M059J (cell line): Measurements from ENCODE around the gene SORCS2. TPM values are rescaled to one million over a fixed set of nuclear protein-coding genes. Genes with fewer than 3 reads are reported as not detected.
A peak's percentile ranks its signal among the peaks of the same experiment; 100 is the strongest.

ENCODE experiments used
- DNase-seq: peaks from one replicate; pipeline ENCODE4 v3.0.0-alpha.2; 2012; ENCODE audit warnings: low read depth
- total RNA-seq: library from RNA; depleted of rRNA; stranded (reverse); fragments of >200 nt; shearing (Covaris generic); gene quantifications from 2 replicates; pipeline ENCODE4 v1.2.3, GENCODE V29; 2014

Gene SORCS2
- total RNA-seq, 1 experiment from 2014 or later: 0.02 TPM

- DNase-seq: no peak
Observed at GRCh38 chr4:7337196-7338058, 145.1 kb downstream of the SORCS2 start.

GRCh38 chr4:7338059-7338452 lies 145.7 kb downstream of the SORCS2 start:
- DNase-seq: no peak

- DNase-seq: no peak
Observed at GRCh38 chr4:7338876-7339623, 146.7 kb downstream of the SORCS2 start.

DNA sequence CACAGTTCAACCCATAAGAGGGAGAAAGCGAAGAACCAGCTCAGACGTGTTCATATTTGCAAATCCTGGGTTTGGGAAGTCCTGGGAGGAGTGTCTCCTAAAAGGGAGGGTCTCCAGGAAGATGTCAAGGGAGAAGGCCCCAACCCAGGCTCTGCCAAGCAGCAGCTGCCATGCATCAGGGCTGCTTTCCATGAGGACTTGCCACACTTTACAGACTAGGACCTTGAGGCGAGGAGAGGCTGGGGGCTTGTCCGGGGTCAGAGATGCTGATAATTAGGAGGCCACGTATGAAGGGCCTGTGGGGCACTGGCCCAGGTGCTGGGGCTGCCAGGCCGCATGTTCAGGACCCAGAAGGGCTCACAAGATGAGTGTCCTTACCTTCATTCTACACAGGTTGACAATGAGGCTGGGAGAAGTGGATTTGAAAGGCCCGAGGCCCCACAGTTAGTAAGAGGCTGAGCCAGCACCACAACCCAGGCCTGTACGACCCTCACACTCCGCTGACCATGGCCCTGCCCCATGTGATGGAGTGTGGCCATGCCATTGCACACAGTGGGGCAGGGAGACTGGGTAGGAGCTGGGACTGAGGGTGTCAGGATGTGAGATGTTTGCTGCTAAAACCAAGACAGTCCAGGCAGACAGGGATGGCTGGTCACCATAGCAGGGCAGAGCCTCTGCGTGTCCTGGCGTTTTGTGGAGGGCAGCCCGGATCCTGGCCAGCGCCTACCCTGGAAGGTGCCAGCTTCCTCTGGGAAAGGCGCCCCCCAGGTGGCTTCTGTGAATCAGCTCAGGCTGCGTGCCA lies 147.6 kb downstream of the SORCS2 start:
- DNase-seq: no peak

DNA sequence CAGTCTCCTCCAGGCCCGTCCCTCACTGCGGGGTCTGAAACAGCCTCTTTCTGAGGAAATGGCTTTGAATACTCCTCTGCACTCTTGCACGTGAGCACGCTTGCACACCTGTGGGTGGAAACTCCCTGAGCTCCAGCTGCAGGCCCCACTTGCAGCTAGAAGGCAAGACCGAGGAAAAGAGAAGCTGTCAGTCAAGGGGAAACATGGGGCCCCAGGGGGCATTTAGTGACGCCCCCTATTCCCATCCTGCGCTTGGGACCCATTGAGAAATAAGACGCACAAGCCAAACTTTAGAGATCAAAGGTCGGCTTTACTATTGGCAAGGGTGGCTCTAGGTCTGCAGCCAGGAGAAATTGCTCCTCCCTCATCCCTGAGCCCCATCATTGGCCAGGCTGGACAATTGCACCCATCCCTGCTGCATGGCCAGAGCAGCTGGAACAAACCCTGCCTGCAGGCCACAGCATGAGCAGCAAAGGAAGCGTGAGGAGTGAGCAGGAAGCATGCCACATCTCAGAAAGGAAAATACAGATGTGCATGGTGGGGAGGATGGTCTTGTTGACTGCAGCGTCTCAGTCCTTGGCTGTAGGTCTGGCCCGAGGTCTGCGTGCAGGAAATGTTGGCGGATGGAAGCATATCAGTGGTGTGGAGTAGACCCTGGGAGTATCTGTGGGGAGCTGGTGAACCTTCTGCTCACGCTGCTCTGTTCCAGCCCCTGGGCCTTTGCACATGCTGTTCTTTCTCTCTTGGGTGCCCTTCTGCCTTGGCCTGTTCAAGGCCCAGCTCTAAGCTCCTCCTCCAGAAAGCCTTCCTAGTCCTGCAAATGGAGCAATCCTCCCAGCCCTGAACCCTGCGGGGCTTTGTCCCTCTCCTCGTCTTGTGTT lies 148.5 kb downstream of the SORCS2 start:
- no peak for DNase-seq

DNA sequence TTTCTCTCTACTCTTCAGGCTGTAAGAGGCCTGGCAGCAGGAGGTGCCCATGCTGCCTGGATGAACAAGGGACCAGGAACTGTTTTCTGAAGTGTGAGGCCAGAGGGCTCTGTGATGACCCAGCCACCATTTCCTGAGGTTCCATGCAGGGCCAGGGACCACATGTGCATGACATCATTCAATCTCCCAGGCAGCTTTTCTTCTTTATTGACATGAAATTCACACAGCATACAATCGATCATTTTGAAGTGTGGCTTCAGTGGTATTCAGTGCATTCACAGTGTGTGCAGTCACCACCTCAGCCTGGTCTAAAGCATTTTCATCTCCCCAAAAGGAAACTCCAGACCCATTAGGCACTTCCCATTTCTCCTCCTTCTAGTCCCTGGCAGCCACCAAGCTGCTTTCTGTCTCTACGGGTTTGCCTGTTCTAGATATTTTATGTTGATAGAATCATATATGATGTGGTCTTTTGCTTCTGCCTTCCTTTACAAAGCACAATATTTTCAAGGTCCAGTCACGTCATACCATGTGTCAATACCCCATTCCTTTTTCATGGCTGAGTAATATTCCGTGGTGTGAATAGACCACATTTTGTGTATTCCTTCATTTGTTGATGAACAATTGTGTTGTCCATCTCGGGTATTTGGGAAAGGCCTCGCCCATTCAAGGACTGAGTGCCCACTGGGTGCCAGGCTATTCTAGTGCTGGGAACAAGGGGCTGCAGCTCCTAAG lies 149.3 kb downstream of the SORCS2 start:
- peak; percentile 47 for DNase-seq

- no peak for DNase-seq
Observed at GRCh38 chr4:7342223-7343080, 150.1 kb downstream of the SORCS2 start.

- no peak for DNase-seq
Observed at GRCh38 chr4:7343081-7343655, 150.8 kb downstream of the SORCS2 start.

DNA sequence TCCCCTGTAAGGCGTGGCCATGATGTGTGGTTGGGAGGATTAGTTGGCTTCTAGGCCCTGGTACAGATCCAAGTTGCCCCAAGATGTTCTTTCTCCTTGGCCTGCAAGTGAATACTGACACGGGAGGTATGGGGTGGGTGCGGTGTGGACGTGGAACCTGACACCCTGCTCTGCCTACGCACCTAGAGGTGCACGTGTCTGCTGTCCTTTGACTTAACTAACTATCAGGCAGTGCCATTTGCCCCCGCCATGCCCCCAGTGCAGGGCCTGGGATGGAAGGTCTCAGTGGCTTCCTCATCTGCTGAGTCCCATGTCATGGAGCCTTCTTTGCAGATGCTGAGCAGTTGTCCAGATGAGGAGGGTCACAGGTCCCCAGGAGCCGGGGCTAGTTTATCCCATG lies 151.6 kb downstream of the SORCS2 start:
- DNase-seq: no peak

- no peak for DNase-seq
Observed at GRCh38 chr4:7344636-7345155, 152.4 kb downstream of the SORCS2 start.

DNA sequence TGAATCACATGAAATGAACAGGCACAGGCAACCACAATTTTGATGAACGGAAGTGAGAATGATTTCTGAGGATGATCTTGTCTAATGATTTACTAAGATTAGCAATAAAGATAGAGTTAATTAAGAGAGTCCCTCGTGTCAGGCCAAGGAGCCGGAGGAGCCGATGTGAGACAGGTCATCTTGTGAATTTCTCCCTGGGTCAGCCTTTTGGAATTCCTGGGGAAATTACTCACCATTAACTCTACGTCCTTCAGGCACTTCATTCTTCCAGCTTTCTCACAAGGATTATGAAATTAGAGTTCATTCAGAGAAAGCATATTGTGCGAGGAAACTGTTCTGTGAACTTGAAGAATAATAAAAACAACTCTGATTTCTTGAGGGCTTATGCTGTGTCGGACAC lies 155.6 kb downstream of the SORCS2 start:
- peak; percentile 38 for DNase-seq

DNA sequence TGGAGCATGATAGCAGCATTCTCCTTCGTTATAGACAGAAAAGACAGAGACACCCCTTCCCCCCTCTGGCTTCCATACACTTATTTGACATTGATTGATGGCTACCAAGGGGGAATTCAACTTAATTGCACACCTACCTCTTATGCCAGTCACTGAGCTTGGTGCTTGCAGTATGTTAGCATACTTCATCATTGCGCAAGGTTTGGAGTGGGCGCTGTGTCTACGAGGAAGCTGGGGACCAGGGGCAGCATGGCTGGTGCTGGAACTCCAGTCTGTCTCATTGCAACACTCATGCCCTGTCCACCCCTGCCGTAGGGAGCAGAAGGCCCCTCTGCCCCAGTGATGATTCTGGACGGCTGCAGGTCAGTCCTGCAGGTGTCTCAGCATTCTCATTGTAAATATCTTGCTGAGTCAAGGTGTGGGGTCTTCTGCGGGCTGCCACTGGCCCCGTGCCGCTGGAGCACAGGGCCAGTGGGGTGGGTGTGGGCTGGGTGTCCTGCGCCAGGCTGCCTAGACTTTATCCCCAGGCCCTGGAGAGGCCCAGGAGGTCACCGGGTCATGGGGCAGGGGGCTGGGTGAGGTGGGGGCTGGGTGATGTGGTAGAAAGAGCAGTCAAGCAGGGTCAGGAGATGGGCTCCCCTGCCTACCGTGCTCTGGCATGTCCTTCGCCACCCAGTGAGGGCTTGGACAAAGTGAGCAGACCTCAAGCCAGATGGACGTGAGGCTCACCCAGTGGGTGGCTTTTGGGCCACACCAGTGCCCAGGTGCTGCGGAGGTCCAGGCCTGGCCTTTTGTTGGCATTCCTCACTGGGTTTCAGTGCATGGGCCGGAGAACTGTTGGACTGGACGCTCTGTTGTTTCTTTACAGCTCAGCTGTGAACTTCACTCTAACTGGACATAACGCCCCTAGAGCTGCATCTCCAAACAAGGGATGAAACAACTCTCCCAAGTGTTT lies 156.9 kb downstream of the SORCS2 start:
- DNase-seq: no peak

GRCh38 chr4:7350396-7350795 lies 158.1 kb downstream of the SORCS2 start:
- no peak for DNase-seq

GRCh38 chr4:7351014-7351413 lies 158.7 kb downstream of the SORCS2 start:
- DNase-seq: no peak

- no peak for DNase-seq
Observed at GRCh38 chr4:7352486-7352885, 160.1 kb downstream of the SORCS2 start.

GRCh38 chr4:7353046-7353790 lies 160.9 kb downstream of the SORCS2 start:
- no peak for DNase-seq
